H1 (cell line): ENCODE results near the gene C6orf163. TPM values are rescaled to one million over a fixed set of nuclear protein-coding genes. Genes with fewer than 3 reads are reported as not detected.

Experiments used
- CBX8 ChIP-seq: fragments of 300-800, 300-1000 bp; sonication (generic); IDR thresholded peaks from 2 replicates; pipeline ENCODE4 v1.7.1; 2016; ENCODE audit warnings: low read depth, low read length, borderline replicate concordance
- CHD2 ChIP-seq: IDR thresholded peaks from 2 replicates; pipeline ENCODE4 v1.6.1; 2012; ENCODE audit warnings: low read length, improper control_type of control experiment
- CHD7 ChIP-seq: fragments of 300-600 bp; sonication (generic); IDR thresholded peaks from 2 replicates; pipeline ENCODE4 v1.7.1; 2012; ENCODE audit warnings: low read length, moderate library complexity, mild to moderate bottlenecking, inconsistent platforms; ENCODE audit not compliant: insufficient replicate concordance
- CREB1 ChIP-seq: IDR thresholded peaks from 2 replicates; pipeline ENCODE4 v1.6.1; 2012; ENCODE audit warnings: inconsistent platforms
- JUN ChIP-seq: IDR thresholded peaks from 2 replicates; pipeline ENCODE4 v1.6.1; 2011; ENCODE audit warnings: low read depth, mild to moderate bottlenecking, improper control_type of control experiment, low read length
- MAX ChIP-seq: IDR thresholded peaks from 2 replicates; pipeline ENCODE4 v1.6.1; 2012; ENCODE audit warnings: inconsistent platforms
- POU5F1 ChIP-seq: IDR thresholded peaks from 2 replicates; pipeline ENCODE4 v1.6.1; 2011; ENCODE audit warnings: low read depth, mild to moderate bottlenecking, low read length, moderate library complexity
- RBBP5 ChIP-seq: IDR thresholded peaks from 2 replicates; pipeline ENCODE4 v1.7.1; 2012; ENCODE audit warnings: low read depth, mild to moderate bottlenecking, inconsistent platforms, low read length, moderate library complexity, borderline replicate concordance
- SIRT6 ChIP-seq: IDR thresholded peaks from one replicate; pipeline ENCODE4 v1.7.1; 2012; ENCODE audit warnings: low read length, inconsistent platforms
- TAF1 ChIP-seq: IDR thresholded peaks from 2 replicates; pipeline ENCODE4 v1.6.1; 2011; ENCODE audit warnings: mild to moderate bottlenecking, low read depth, low read length
- TBP ChIP-seq: IDR thresholded peaks from 2 replicates; pipeline ENCODE4 v1.6.1; 2011; ENCODE audit warnings: low read depth, low read length, improper control_type of control experiment
- TCF12 ChIP-seq: IDR thresholded peaks from 2 replicates; pipeline ENCODE4 v1.6.1; 2011; ENCODE audit warnings: low read depth, mild to moderate bottlenecking, low read length
- YY1 ChIP-seq: IDR thresholded peaks from 2 replicates; pipeline ENCODE4 v1.6.1; 2011; ENCODE audit warnings: low read depth, mild to moderate bottlenecking, low read length
- polyA plus RNA-seq, 7 experiments: library from polyadenylated mRNA; depleted of rRNA in 3 of 7; stranded (reverse) in 5 of 7; unstranded in 2 of 7; fragments of >200 nt in 5 of 7; fragments of 200-250 nt in 2 of 7; gene quantifications; 1 replicate in 5 of 7; 2 replicates in 1 of 7; 4 replicates in 1 of 7; pipeline versions ENCODE4 v1.2.1 to v1.2.3, GENCODE V29; 2011 to 2013; ENCODE audit warnings: missing spikeins in 2 of 7, mixed read lengths in 2 of 7
- total RNA-seq: library from RNA; stranded (reverse); fragmentation: NEBNext Ultra II Directional; extraction: Animal tissue kit (Norgen Biotek cat#: 25700); gene quantifications from 2 replicates; pipeline ENCODE4 v1.2.1, GENCODE V29; 2021

Gene C6orf163
- total and polyA plus RNA-seq, 2 of the 8 experiments (the other 6 are each of a cell fraction or from before 2014, with no cell fraction given) = 0.36 to 1.5 TPM

- no peak for TF ChIP-seq CHD7
- TF ChIP-seq CREB1 = no peak
- TF ChIP-seq TAF1 = no peak
- TF ChIP-seq JUN = no peak
- TF ChIP-seq CHD2 = no peak
- TF ChIP-seq MAX = no peak
- no peak for TF ChIP-seq CBX8
- no peak for TF ChIP-seq TCF12
- TF ChIP-seq YY1 = no peak
- TF ChIP-seq POU5F1 = no peak
- no peak for TF ChIP-seq TBP
- TF ChIP-seq SIRT6 = no peak
- no peak for TF ChIP-seq RBBP5
These were observed 10.9 kb upstream of the C6orf163 start (continued) for GRCh38 chr6:87333591-87334181.
